Measurements from ENCODE around the gene CPNE8. TPM values are rescaled to one million over a fixed set of nuclear protein-coding genes. Genes with fewer than 3 reads are reported as not detected.
A peak's percentile ranks its signal among the peaks of the same experiment; 100 is the strongest.

The CPNE8 gene
- polyA plus RNA-seq, result 1.9 and 10.2 TPM in 2 replicates
- 2.9 and 3.9 TPM in 2 replicates for polyA minus RNA-seq

GRCh38 chr12:38905480-38906351, at the start of gene CPNE8:
Gene CPNE8, minus strand, starts transcription at chr12:38905591. Its CDS starts 57 bp downstream, at chr12:38905534.
- no peaks in the 10 kb centered on the region for H3K79me2 ChIP-seq (replicated peaks; ENCODE audit: insufficient read depth, low read length)
- H3K4me3 ChIP-seq (ENCODE audit: low read length), result peak within 1 kb of the TSS; percentile 65
- H3K9me2 ChIP-seq (ENCODE audit: insufficient read depth, low read length), result no peaks in the 10 kb centered on the region
- no peaks in the 10 kb centered on the region for H4K20me1 ChIP-seq (ENCODE audit: insufficient read depth)
- no peak within 1 kb of the TSS for H3K4me2 ChIP-seq (ENCODE audit: low read length)
- TF ChIP-seq MXI1 (conservative IDR thresholded peaks at IDR 0.05; ENCODE audit: poor library complexity, severe bottlenecking), result no peak
- no peak for TF ChIP-seq SMC3 (conservative IDR thresholded peaks at IDR 0.05; ENCODE audit: poor library complexity)
- no peak for TF ChIP-seq RAD21 (conservative IDR thresholded peaks at IDR 0.05)
- peak; percentile 21 for TF ChIP-seq TAF1 (IDR thresholded peaks at IDR 0.05; ENCODE audit: low read depth)
- TF ChIP-seq EP300 (conservative IDR thresholded peaks at IDR 0.05; ENCODE audit: poor library complexity, severe bottlenecking), result no peak
- TF ChIP-seq REST (IDR thresholded peaks at IDR 0.05; ENCODE audit: borderline replicate concordance), result no peak
- H3K27me3 ChIP-seq (ENCODE audit: insufficient read depth, low read depth, low read length), result peaks cover 28% of the 10 kb centered on the region
- H2AFZ ChIP-seq (ENCODE audit: low read depth, low read length), result peak within 1 kb of the TSS; percentile 37
- peaks cover 3% of the 10 kb centered on the region for H3F3A ChIP-seq (ENCODE audit: insufficient read depth, low read length, poor library complexity, severe bottlenecking)
- peak within 1 kb of the TSS; percentile 82 for H3K27ac ChIP-seq (ENCODE audit: low read length)
- H3K9ac ChIP-seq (ENCODE audit: low read length), result peak within 1 kb of the TSS; percentile 63
- no peaks in the 10 kb centered on the region for H3K9me3 ChIP-seq (ENCODE audit: low read length)
- H3K36me3 ChIP-seq (ENCODE audit: insufficient read depth, low read length), result no peaks in the 10 kb centered on the region

DNA sequence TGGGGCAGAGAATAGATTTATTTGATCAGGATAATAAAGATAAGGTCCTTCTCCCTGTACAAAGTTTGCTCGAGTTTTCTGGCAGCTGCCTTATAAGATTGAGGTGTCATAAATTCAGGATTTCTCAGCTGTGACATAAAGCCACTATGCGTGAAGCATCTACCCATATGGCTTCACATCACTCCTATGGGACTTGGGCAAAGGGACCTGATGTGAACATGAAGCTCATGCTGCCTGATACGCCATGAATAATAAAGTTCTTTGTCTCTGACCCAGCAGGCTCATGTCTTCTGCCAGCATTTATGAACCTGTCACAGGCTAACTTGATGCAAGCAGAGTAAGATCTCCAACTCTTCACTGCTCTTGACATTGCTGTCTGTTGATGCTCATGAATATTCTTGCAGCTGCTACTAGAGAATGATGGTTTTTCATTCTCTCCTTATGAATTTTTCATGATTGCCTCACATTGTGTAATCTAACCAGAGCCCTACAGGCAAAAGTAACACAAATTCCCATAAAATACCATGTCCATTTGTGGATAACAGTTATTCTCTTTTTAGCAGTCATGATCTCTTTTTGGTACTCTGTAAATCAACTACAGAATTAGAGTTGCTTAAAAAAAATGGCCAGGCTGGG, 49.0 kb upstream of the CPNE8 start:
- H2AFZ ChIP-seq (ENCODE audit: low read depth, low read length), result no peak overlapping the region
- no peaks in the 10 kb centered on the region for H4K20me1 ChIP-seq (ENCODE audit: insufficient read depth)
- H3K9me3 ChIP-seq (ENCODE audit: low read length), result no peaks in the 10 kb centered on the region
- no peaks in the 10 kb centered on the region for H3K9me2 ChIP-seq (ENCODE audit: insufficient read depth, low read length)
- peak overlapping the region; percentile 39 for H3K4me3 ChIP-seq (ENCODE audit: low read length)
- no peaks in the 10 kb centered on the region for H3K27me3 ChIP-seq (ENCODE audit: insufficient read depth, low read depth, low read length)
- H3F3A ChIP-seq (ENCODE audit: insufficient read depth, low read length, poor library complexity, severe bottlenecking), result no peaks in the 10 kb centered on the region
- H3K79me2 ChIP-seq (replicated peaks; ENCODE audit: insufficient read depth, low read length), result no peaks in the 10 kb centered on the region
- H3K27ac ChIP-seq (ENCODE audit: low read length), result peak overlapping the region; percentile 89
- peak; percentile 43 for TF ChIP-seq RAD21 (conservative IDR thresholded peaks at IDR 0.05)
- no peak for TF ChIP-seq EZH2 (IDR thresholded peaks at IDR 0.05; ENCODE audit: borderline replicate concordance, insufficient read depth, low read length, poor library complexity, severe bottlenecking)
- TF ChIP-seq CTCF (IDR thresholded peaks at IDR 0.05; ENCODE audit: poor library complexity, severe bottlenecking), result peak; percentile 18
- TF ChIP-seq POLR2AphosphoS5 (IDR thresholded peaks at IDR 0.05), result peak; percentile 78
- TF ChIP-seq MXI1 (conservative IDR thresholded peaks at IDR 0.05; ENCODE audit: poor library complexity, severe bottlenecking), result no peak
- TF ChIP-seq TAF1 (IDR thresholded peaks at IDR 0.05; ENCODE audit: low read depth), result no peak
- TF ChIP-seq REST (IDR thresholded peaks at IDR 0.05; ENCODE audit: borderline replicate concordance), result peak; percentile 64
- TF ChIP-seq EP300 (conservative IDR thresholded peaks at IDR 0.05; ENCODE audit: poor library complexity, severe bottlenecking), result peak; percentile 98
- TF ChIP-seq SMC3 (conservative IDR thresholded peaks at IDR 0.05; ENCODE audit: poor library complexity), result peak; percentile 28
- no peaks in the 10 kb centered on the region for H3K36me3 ChIP-seq (ENCODE audit: insufficient read depth, low read length)
- peak overlapping the region; percentile 45 for H3K9ac ChIP-seq (ENCODE audit: low read length)
- H3K4me2 ChIP-seq (ENCODE audit: low read length), result peak overlapping the region; percentile 14

Data from neural cell (in vitro differentiated cells).